HG02588 (cell line): ENCODE measurements around the gene NCK2.

ENCODE experiments used
- ATAC-seq: cut with Tn5 transposase; IDR thresholded peaks from one replicate; pipeline ENCODE4 v1.9.1; 2021; ENCODE audit warnings: mild to moderate bottlenecking, moderate library complexity; ENCODE audit not compliant: unreplicated experiment

NCK2 gene

GRCh38 chr2:105910497-105911238 lies 166.0 kb downstream of the NCK2 start:
- ATAC-seq: no peak

DNA sequence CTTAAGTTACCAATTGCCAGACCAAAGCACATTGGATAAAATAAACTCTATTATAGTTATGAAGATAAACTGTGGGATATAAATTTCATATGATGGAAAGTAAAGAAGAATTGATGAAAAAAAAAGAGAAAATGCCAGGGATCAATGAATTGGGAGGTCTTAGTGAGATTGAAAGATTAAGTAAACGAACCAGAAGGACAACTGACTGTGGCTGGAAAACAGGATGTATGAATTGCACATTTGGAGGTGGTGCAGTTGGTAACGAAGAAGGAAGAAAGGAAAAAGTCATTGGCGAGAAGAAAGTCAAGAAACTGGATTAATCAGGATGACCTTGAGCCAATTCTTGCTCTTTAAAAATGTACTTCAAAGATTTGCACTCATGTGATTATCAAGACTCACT lies 166.7 kb downstream of the NCK2 start:
- no peak for ATAC-seq

GRCh38 chr2:105912081-105912480 lies 167.4 kb downstream of the NCK2 start:
- no peak for ATAC-seq

- peak; percentile 62 for ATAC-seq
Measured at GRCh38 chr2:105915005-105915558, 170.4 kb downstream of the NCK2 start.

DNA sequence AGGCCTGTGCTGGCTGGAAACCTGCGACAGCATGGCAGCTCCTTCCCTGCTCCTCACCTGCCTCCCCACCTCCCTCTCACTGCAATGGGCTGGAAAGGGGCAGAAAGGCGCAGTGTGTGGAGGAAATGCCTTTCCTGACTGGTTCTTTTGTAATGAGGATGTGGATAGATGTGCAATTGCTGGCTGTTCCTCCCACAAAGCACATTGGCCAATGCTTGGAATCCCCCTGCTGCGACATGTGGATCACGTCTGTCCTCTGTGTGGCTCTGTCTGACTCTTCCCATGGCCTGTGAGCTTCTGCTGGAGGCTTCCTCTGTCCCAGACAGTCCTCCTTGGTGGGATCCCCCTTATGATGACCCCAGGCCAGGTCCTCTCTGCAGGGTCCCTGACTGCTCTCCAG lies 172.5 kb downstream of the NCK2 start:
- ATAC-seq: no peak

GRCh38 chr2:105917688-105918087 lies 173.0 kb downstream of the NCK2 start:
- ATAC-seq: no peak

DNA sequence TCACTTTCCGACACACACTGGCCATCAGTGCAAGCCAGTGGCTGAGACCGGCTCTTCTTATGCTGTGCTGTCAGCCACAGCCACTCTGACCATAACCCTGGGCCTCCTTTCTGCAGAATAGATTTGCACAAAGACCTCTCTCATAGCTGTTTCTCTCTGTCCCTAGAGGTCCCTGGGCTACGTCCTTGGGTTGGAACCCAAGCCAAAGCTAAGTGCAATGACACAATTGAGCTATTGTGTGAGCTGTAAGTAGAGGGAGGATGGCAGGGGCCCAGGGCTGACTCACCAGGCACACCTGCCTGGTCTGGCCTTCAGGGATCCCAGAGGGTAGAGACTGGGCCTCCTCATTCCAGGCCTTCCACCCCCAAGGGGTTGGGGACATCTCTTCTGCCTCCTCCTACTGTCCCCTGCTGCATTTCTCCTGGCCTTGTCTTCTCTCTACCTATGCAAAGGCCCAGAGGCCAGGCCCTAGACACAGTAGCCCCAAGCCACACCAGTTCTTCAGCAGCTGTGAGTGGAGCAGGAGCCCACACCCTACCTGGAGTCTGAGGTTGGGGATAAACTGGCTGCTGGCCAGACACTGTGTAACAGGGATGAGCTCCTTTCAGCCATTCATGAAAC lies 174.6 kb downstream of the NCK2 start:
- ATAC-seq: no peak

- no peak for ATAC-seq
Measured at GRCh38 chr2:105919826-105920225, 175.1 kb downstream of the NCK2 start.

GRCh38 chr2:105924271-105924670 lies 179.6 kb downstream of the NCK2 start:
- no peak for ATAC-seq

GRCh38 chr2:105924932-105925331 lies 180.2 kb downstream of the NCK2 start:
- ATAC-seq: no peak

DNA sequence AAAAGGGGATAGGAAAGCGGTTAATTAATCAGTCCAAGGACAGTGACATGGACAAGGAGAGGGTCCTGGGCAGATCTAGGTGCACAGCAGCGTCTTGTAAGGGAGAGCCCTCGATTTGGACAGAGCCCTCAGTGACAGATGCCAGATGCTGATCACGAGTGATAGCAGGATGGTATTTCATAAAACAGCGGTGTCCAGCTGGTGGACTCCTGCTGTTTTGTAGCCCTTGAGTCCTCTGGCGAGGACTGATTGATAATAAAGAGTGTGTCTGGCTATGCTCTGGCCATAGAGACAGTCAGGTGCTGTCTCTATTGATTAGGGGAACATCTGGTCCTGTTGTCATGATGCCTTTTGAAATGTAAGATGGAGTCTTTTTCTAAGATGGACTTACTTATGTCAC lies 180.7 kb downstream of the NCK2 start:
- ATAC-seq: no peak

DNA sequence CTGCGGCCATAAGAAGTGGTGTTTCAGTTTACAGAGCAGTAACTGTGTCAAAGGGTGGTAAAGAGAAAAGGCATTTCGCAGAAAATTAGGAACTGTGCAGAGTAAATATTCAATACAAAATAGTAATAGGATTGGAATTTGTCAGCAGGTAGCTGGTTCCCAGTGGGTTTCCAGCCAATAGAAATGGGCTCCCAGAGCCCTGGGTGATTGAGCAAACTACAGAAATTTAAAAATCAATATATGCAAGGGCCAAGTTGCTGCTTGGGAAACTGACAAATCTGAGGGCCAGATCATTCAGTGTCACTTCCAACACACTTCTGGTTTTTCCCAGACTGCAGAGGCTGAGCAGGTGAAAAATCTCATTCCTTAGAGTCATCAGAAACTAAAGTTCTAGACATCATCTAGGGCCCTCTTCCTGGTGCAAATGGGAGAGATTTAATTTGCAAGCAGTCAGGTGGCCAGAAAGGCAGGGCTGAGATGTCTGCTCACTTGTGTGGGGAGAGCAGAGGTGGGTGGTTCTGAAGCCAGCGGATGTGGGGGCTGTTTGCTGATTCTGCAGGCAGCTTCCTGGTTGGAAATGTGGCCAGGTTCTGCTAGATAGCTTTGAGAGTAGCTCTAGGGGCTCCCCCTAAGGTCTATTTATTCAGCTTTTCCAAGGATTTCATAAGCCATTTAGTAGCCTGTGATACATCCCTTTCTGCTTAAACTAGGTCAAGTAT lies 182.4 kb downstream of the NCK2 start:
- ATAC-seq: no peak

DNA sequence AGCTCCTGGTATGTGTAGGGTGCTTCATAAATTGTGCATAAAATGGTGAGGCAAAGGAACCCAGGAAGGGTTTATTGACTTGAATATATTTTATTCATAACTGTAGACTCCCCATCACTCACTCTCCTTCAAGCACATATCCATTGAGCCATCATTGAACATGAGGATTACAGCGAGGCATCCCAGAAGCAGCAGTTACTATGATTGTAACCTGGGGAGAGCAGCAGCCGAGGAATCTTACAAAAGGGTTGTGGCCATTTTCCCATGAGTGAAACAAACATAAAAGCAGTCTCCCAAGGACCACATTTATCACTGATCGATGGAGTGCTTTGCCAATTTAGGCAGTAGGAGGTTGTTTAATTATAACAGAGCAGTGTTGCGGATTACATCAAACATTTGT lies 183.4 kb downstream of the NCK2 start:
- ATAC-seq: no peak

- no peak for ATAC-seq
Measured at GRCh38 chr2:105928563-105928962, 183.9 kb downstream of the NCK2 start.

DNA sequence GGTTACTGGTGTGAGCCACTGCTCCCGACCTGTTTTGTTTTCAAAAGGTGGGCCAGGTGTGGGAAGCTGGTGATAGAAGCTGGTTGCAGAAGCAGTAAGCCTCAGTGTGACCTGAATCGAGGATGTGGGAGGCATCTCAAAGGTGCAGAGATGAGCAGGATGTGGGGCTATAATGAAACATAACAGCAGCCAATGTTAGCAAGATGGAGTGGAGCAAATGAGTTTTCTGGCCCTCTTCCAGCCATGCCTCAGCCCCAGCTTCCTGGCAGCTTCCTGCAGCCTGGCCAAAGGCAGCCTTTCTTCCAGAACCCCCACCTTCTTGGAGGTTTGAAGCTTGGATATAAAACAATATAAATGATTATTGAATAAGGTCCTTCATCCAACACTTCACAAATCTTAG lies 184.8 kb downstream of the NCK2 start:
- no peak for ATAC-seq

DNA sequence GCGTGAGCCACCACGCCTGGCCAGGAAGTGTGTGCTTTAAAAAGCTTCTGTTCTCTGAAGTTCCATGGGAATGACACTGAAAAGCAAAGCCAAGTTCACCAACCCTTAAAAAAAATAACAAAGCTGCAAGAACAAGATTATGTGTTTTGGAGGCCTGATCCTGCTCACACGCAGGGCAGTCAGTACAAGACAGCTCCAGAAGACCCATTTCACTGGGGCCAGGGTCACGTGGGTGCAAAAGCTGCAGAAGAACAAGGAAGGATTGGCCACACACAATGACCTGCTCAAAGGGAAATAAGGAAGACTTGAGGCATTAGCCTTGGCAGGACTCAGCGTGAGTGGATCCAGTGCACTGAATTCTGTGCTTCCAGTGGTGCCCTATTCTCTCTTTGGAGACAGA lies 187.9 kb downstream of the NCK2 start:
- ATAC-seq: no peak

DNA sequence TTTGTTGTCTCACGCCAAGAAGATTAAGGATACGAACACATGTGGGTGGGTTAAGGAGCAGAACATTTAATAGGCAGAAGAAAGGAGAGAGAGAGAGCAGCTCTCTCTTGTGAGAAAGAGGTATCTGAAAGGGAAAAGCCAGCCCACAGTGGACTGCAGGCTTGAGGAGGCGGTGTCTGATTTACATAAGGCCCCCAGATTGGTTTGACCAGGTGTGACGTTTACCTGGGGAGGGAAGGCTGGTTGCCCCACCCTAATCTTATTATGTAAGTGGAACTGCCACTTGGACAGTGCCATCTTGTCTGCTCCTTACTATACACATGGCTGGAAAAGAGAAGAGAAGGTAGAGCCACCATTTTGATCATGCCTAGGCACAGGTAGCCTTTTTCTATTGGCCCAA lies 189.2 kb downstream of the NCK2 start:
- ATAC-seq: no peak

DNA sequence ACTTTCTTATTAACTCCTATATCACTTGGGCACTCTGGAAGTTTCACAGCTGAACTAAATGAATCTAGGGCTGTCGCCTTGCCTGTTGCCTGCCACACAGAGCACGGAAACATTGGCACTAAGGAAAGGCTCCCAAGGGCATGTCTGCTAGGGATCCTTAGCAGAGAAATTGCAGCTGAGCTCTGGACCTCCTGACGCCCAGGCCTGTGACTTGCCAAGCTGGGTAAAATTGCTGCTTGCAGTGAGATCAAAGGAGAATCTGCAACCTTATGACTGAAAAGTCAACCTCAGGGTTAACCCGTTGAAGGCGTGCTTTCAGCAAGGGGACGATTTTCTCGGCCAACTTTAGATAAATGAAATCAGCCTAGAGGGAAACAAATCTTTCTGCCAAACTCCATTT lies 189.8 kb downstream of the NCK2 start:
- ATAC-seq: no peak

DNA sequence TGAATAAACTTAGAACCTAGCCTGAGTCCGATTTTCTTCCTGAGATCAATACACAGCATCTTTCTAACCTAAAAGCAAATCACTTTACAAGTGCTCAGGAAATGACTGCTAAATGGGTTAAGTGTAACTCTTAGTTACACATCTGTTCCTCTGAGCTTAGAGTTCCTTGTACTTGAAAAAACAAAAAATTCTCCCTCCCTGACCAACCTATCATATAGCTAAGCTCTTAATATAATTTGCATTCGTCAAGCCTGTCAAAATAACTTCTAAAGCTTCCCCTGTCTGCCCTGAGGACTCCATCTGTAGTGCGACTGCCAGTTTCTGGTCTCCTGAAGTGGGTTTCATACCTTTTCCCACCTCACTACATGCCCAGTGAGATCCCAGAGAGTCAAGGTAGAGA lies 190.4 kb downstream of the NCK2 start:
- no peak for ATAC-seq

- ATAC-seq: no peak
Measured at GRCh38 chr2:105936954-105937353, 192.2 kb downstream of the NCK2 start.

GRCh38 chr2:105937498-105938097 lies 192.9 kb downstream of the NCK2 start:
- ATAC-seq: no peak
